NCI-H345 treated with DMSO at 0.1 percent for 48 hours (cell line): ENCODE measurements around the gene GLI3.

Experiments
- DNase-seq: peaks from one replicate; lab custom pipeline; 2025; ENCODE audit not compliant: unreplicated experiment; lab: John Stamatoyannopoulos, UW

GLI3 gene

GRCh38 chr7:41938371-41938770 is 298.6 kb downstream of the GLI3 start:
- no peak for DNase-seq

GRCh38 chr7:41933427-41933826 is 303.6 kb downstream of the GLI3 start:
- DNase-seq: no peak

- no peak for DNase-seq
Observed at GRCh38 chr7:41931263-41931646, 305.8 kb downstream of the GLI3 start.

GRCh38 chr7:41930538-41931262 is 306.3 kb downstream of the GLI3 start:
- DNase-seq: no peak

- no peak for DNase-seq
Observed at GRCh38 chr7:41928781-41929180, 308.2 kb downstream of the GLI3 start.

- DNase-seq: no peak
Observed at GRCh38 chr7:41928166-41928565, 308.8 kb downstream of the GLI3 start.

- no peak for DNase-seq
Observed at GRCh38 chr7:41927380-41927779, 309.6 kb downstream of the GLI3 start.

- DNase-seq: no peak
Observed at GRCh38 chr7:41925946-41926345, 311.1 kb downstream of the GLI3 start.

- no peak for DNase-seq
Observed at GRCh38 chr7:41924796-41925195, 312.2 kb downstream of the GLI3 start.

- DNase-seq: no peak
Observed at GRCh38 chr7:41922373-41922772, 314.6 kb downstream of the GLI3 start.

- DNase-seq: no peak
Observed at GRCh38 chr7:41921453-41921981, 315.5 kb downstream of the GLI3 start.

GRCh38 chr7:41918597-41918996 is 318.4 kb downstream of the GLI3 start:
- DNase-seq: no peak

GRCh38 chr7:41916450-41916927 is 320.5 kb downstream of the GLI3 start:
- DNase-seq: no peak

- DNase-seq: no peak
Observed at GRCh38 chr7:41915871-41916270, 321.1 kb downstream of the GLI3 start.

- DNase-seq: no peak
Observed at GRCh38 chr7:41912851-41913567, 324.0 kb downstream of the GLI3 start.

- DNase-seq: no peak
Observed at GRCh38 chr7:41912426-41912825, 324.6 kb downstream of the GLI3 start.

- DNase-seq: no peak
Observed at GRCh38 chr7:41911792-41912191, 325.2 kb downstream of the GLI3 start.
